Lung (tissue), 12 donors: Measurements from ENCODE around the gene C17orf113. TPM values are rescaled to one million over a fixed set of nuclear protein-coding genes. Genes with fewer than 3 reads are reported as not detected.

ENCODE experiments used
- ATAC-seq: fragments of 200-7000 bp; cut with Tn5 transposase; one replicate; pipeline ENCODE4 v1.9.1; 2020; ENCODE audit warnings: moderate number of reproducible peaks; ENCODE audit not compliant: insufficient read depth, low FRiP score
- DNase-seq, 3 donors: peaks; one replicate each; pipeline ENCODE4 v3.0.0-alpha.2; 2013 to 2017
- H3K27ac ChIP-seq, 2 donors: one replicate each; pipeline ENCODE4 v1.5.1; 2013; ENCODE audit warnings: mild to moderate bottlenecking in 2 of 2, moderate library complexity in 2 of 2, control low read depth in 1 of 2, inconsistent platforms in 1 of 2, low read depth in 1 of 2, low read length in 1 of 2
- H3K27me3 ChIP-seq, 3 donors: one replicate each; pipeline ENCODE4 v1.5.1; 2013; ENCODE audit warnings: low read length in 2 of 3; ENCODE audit not compliant: control insufficient read depth in 3 of 3, insufficient read depth in 3 of 3
- H3K36me3 ChIP-seq, 4 donors: one replicate each; pipeline ENCODE4 v1.5.1; 2013; ENCODE audit warnings: low read length in 4 of 4, mild to moderate bottlenecking in 1 of 4, moderate library complexity in 1 of 4; ENCODE audit not compliant: control insufficient read depth in 4 of 4, insufficient read depth in 4 of 4
- H3K4me1 ChIP-seq, 5 donors: one replicate each; pipeline ENCODE4 v1.5.1; 2013; ENCODE audit warnings: low read length in 5 of 5, mild to moderate bottlenecking in 2 of 5, moderate library complexity in 1 of 5; ENCODE audit not compliant: control insufficient read depth in 5 of 5, insufficient read depth in 5 of 5
- H3K4me3 ChIP-seq: one replicate; pipeline ENCODE4 v1.5.1; 2013; ENCODE audit warnings: mild to moderate bottlenecking, control low read depth, moderate library complexity
- H3K9ac ChIP-seq, 2 donors: one replicate each; pipeline ENCODE4 v1.5.1; 2013; ENCODE audit warnings: low read length in 2 of 2, control low read depth in 1 of 2; ENCODE audit not compliant: insufficient read depth in 1 of 2
- H3K9me3 ChIP-seq, 4 donors: one replicate each; pipeline ENCODE4 v1.5.1; 2013; ENCODE audit warnings: low read length in 3 of 4, mild to moderate bottlenecking in 1 of 4, moderate library complexity in 1 of 4; ENCODE audit not compliant: control insufficient read depth in 4 of 4, insufficient read depth in 3 of 4
- WGBS, 2 donors: extraction: QIAGEN DNeasy Blood & Tissue Kit; methylation state at CpG; one replicate each; pipeline ENCODE4 v1.1.7; 2013; 5-methylcytosine and 5-hydroxymethylcytosine counted together
- polyA plus RNA-seq, 2 donors: library from polyadenylated mRNA; stranded (reverse); fragments of 200-250 nt; gene quantifications; one replicate each; pipeline ENCODE4 v1.2.1, GENCODE V29; 2013
- total RNA-seq, 2 donors: library from RNA; depleted of rRNA in 1 of 2; stranded (reverse); fragments of >200 nt in 1 of 2; gene quantifications; one replicate each; pipeline ENCODE4 v1.2.1, GENCODE V29; 2014 to 2021
- TF ChIP-seq, protein P1 (sequence below): IDR thresholded peaks from 2 replicates; pipeline ENCODE4 v1.5.1; 2012; ENCODE audit warnings: mild to moderate bottlenecking; ENCODE audit errors: control extremely low read depth, extremely low read depth
- donor health status: control.
- donor health status: control.
- donor health status: Bipolar disorder and iron deficiency.
- donor health status: healthy.
- donor health status: DM: yes; HTN: yes; CAD: no.

The C17orf113 gene
- total and polyA plus RNA-seq, 4 donors: 0.38 to 3.6 (median 1.2) TPM

DNA sequence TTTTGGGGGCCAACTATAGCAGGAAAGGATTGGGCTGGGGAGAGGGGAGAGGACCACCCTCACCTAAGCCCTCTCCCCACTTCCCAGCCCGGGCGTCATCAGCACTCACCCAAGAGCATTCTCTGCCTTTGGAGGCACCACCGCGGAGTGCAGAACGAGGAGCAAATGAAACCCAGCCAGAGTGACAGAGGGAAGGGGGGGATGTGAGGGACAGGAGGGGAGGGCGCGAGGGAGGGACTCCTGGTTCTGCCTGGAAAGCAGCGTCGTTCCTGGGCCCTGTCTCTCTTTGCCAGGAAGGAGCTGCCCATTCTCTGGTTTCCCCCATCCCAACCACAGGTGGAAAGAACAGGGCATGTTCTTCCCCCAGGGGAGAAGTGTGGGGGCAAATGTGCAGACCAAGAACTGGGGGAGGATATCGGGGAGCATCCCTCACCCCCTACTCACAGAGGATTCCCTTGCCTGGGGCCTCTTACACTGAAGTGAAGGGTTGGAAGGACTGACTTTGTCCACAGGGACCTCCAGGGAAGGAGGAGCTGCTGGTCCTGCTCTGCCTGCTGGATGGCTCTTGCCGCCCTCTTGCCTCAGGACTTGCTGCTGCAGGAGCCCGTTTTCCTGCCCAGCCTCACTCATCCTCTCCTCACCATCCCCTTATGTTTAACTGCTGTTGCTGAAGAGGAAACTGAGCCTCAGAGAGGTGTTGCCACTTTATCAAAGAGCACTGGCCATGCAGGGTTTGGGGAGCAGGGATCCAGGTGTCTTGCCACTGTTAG, 3.5 kb upstream of the C17orf113 start:
- WGBS, 2 donors: 36 to 47% methylated on average over 11 to 12 of the region's 12 CpGs
- Histone ChIP-seq H3K27ac (no peak overlapping the region), H3K4me1 (peaks cover 0 to 9% (median 0%) of the 10 kb centered on the region in 5 donors), H3K9me3 (peaks cover 0 to 4% (median 0%) of the 10 kb centered on the region in 4 donors), H3K36me3 (no peaks in the 10 kb centered on the region), H3K27me3 (peaks cover 0 to 10% (median 5%) of the 10 kb centered on the region in 3 donors), H3K9ac (no peak overlapping the region), H3K4me3 (no peak overlapping the region)
- TF ChIP-seq, protein P1, sequence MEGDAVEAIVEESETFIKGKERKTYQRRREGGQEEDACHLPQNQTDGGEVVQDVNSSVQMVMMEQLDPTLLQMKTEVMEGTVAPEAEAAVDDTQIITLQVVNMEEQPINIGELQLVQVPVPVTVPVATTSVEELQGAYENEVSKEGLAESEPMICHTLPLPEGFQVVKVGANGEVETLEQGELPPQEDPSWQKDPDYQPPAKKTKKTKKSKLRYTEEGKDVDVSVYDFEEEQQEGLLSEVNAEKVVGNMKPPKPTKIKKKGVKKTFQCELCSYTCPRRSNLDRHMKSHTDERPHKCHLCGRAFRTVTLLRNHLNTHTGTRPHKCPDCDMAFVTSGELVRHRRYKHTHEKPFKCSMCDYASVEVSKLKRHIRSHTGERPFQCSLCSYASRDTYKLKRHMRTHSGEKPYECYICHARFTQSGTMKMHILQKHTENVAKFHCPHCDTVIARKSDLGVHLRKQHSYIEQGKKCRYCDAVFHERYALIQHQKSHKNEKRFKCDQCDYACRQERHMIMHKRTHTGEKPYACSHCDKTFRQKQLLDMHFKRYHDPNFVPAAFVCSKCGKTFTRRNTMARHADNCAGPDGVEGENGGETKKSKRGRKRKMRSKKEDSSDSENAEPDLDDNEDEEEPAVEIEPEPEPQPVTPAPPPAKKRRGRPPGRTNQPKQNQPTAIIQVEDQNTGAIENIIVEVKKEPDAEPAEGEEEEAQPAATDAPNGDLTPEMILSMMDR: no peak
- no peak for ATAC-seq
- no peak for DNase-seq

DNA sequence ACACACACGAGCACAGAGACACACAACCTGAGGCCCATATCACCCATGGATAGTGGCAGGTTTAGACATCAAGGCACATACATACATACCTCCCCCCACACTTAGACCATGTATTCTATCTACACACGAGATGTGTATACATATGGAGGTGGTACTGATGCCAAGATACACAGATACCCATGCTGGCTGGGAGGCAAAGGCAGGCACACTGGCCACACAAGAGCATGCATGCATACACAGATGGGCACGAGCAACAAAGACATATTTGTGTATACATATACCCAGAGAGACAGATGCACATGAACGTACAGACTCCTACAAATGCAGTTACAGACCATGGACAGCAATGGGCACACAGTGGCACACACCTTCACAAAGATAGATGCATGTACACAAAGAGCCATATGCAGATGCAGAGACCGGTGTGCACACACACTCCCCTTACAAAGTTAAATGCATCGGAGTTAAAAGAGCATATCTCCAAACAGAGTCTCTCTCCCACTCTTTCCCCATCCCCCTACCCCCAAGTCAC, 2.0 kb upstream of the C17orf113 start:
- WGBS, 2 donors: 77 to 86% methylated on average over 6 of the region's 6 CpGs
- TF ChIP-seq, protein P1: no peak
- DNase-seq (no peak), ATAC-seq (no peak)
- Histone ChIP-seq H3K36me3 (no peaks in the 10 kb centered on the region), H3K9ac (no peak overlapping the region), H3K4me3 (no peak overlapping the region), H3K27me3 (peaks cover 0 to 10% (median 5%) of the 10 kb centered on the region in 3 donors), H3K4me1 (peaks cover 0 to 9% (median 0%) of the 10 kb centered on the region in 5 donors), H3K9me3 (peaks cover 0 to 2% (median 0%) of the 10 kb centered on the region in 4 donors), H3K27ac (no peak overlapping the region)

DNA sequence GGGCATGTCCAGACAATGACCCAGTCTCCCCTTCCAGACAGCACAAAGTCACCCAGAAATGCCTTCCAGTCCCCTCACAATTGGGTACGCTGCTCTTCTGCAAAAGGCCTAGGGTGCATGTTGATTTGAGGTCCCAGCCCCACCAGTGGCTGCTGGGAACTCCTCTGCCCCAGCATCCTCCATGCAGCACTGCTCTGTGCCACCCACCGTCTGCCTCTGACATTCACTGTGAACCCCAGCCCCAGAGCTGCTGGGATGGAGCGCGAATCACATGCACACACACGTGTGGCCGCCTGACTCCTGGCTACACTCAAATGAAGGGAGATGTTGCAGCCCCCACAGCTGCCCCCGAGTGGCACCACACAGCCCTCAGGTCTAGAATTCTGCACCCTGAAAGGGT, 1.2 kb upstream of the C17orf113 start:
- Histone ChIP-seq H3K9ac (no peak overlapping the region), H3K27me3 (peaks cover 0 to 10% (median 5%) of the 10 kb centered on the region in 3 donors), H3K4me3 (no peak overlapping the region), H3K27ac (no peak overlapping the region), H3K9me3 (peaks cover 0 to 2% (median 0%) of the 10 kb centered on the region in 4 donors), H3K36me3 (no peaks in the 10 kb centered on the region), H3K4me1 (peaks cover 0 to 9% (median 0%) of the 10 kb centered on the region in 5 donors)
- TF ChIP-seq, protein P1: no peak
- no peak for ATAC-seq
- DNase-seq: no peak
- 87 to 93% methylated on average over 7 of the region's 7 CpGs for WGBS, 2 donors
